ENCODE results near the gene APOBEC3B. TPM values are rescaled to one million over a fixed set of nuclear protein-coding genes. Genes with fewer than 3 reads are reported as not detected.
"Not testable (repeated sequence)": the region's sequence is repeated elsewhere in the genome, so short reads cannot be mapped to it uniquely, and the experiment has no call there.

Gene APOBEC3B
- total RNA-seq, 1 donor from 2014 or later, result 20.2 TPM

- intact Hi-C loops (cut with micrococcal nuclease), result no loop called here
Observed at GRCh38 chr22:38965614-38966379, 16.4 kb upstream of the APOBEC3B start.

GRCh38 chr22:38966380-38966702 is 15.8 kb upstream of the APOBEC3B start:
- intact Hi-C loops (cut with micrococcal nuclease), result no loop called here

- intact Hi-C loops (cut with micrococcal nuclease), result no loop called here
Observed at GRCh38 chr22:38966942-38967341, 15.2 kb upstream of the APOBEC3B start.

- intact Hi-C loops (cut with micrococcal nuclease), result no loop called here
Observed at GRCh38 chr22:38967451-38968450, 14.4 kb upstream of the APOBEC3B start.

- intact Hi-C loops (cut with micrococcal nuclease), result no loop called here
Observed at GRCh38 chr22:38968801-38969200, 13.3 kb upstream of the APOBEC3B start.

GRCh38 chr22:38970551-38970950 is 11.6 kb upstream of the APOBEC3B start:
- intact Hi-C loops (cut with micrococcal nuclease), result no loop called here

- intact Hi-C loops (cut with micrococcal nuclease), result no loop called here
Observed at GRCh38 chr22:38971202-38971601, 10.9 kb upstream of the APOBEC3B start.

- intact Hi-C loops (cut with micrococcal nuclease), result no loop called here
Observed at GRCh38 chr22:38971791-38972190, 10.4 kb upstream of the APOBEC3B start.

GRCh38 chr22:38972558-38972957 is 9.6 kb upstream of the APOBEC3B start:
- intact Hi-C loops (cut with micrococcal nuclease), result no loop called here

GRCh38 chr22:38973289-38974169 is 8.6 kb upstream of the APOBEC3B start:
- intact Hi-C loops (cut with micrococcal nuclease), result loop anchor here (1.0 kb wide), 3 partner anchors 30 to 145 kb away; no protein-coding TSS in a partner anchor

- intact Hi-C loops (cut with micrococcal nuclease), result no loop called here
Observed at GRCh38 chr22:38974170-38974825, 7.8 kb upstream of the APOBEC3B start.

GRCh38 chr22:38974826-38975175 is 7.3 kb upstream of the APOBEC3B start:
- intact Hi-C loops (cut with micrococcal nuclease), result no loop called here

GRCh38 chr22:38977289-38977688 is 4.9 kb upstream of the APOBEC3B start:
- intact Hi-C loops (cut with micrococcal nuclease), result not testable (repeated sequence)

- intact Hi-C loops (cut with micrococcal nuclease), result not testable (repeated sequence)
Observed at GRCh38 chr22:38980587-38980986, 1.6 kb upstream of the APOBEC3B start.

- intact Hi-C loops (cut with micrococcal nuclease), result no loop called here
Observed at GRCh38 chr22:38981005-38981991, 849 bp upstream of the APOBEC3B start.

- intact Hi-C loops (cut with micrococcal nuclease), result loop anchor here (2.0 kb wide), 2 partner anchors 37 to 107 kb away; partner anchors contain the start of gene APOBEC3D
Observed at GRCh38 chr22:38984224-38984623, 2.1 kb downstream of the APOBEC3B start.

- intact Hi-C loops (cut with micrococcal nuclease), result loop anchor here (1.0 to 5.0 kb wide), 8 partner anchors 18 to 233 kb away; partner anchors contain the start of genes APOBEC3D and CBX6
Observed at GRCh38 chr22:38984784-38985757, 2.9 kb downstream of the APOBEC3B start.

GRCh38 chr22:38986629-38987028 is 4.5 kb downstream of the APOBEC3B start:
- intact Hi-C loops (cut with micrococcal nuclease), result loop anchor here (5.0 kb wide), 1 partner anchor 234 kb away; no protein-coding TSS in a partner anchor
